CD4-positive, alpha-beta T cell treated with Interleukin-15 for 4 hours (primary cell): ENCODE data around the gene CCNT1.
"Not testable (repeated sequence)": the region's sequence is repeated elsewhere in the genome, so short reads cannot be mapped to it uniquely, and the experiment has no call there.

Source experiments
- DNase-seq: peaks from one replicate; pipeline ENCODE4 v3.0.0-alpha.2; 2020; ENCODE audit warnings: low spot score

The CCNT1 gene

GRCh38 chr12:48716493-48717251, at the start of gene CCNT1:
Gene CCNT1 (minus strand): TSS chr12:48716707. CDS start chr12:48716675, 32 bp downstream.
- peak; percentile 99 for DNase-seq

- DNase-seq = no peak
Measured at GRCh38 chr12:48765753-48766162, 49.3 kb upstream of the CCNT1 start.

- no peak for DNase-seq
Measured at GRCh38 chr12:48764521-48764920, 48.0 kb upstream of the CCNT1 start.

GRCh38 chr12:48758737-48759136, 42.2 kb upstream of the CCNT1 start:
- no peak for DNase-seq

- no peak for DNase-seq
Measured at GRCh38 chr12:48758186-48758585, 41.7 kb upstream of the CCNT1 start.

- no peak for DNase-seq
Measured at GRCh38 chr12:48750769-48751356, 34.4 kb upstream of the CCNT1 start.

- DNase-seq = no peak
Measured at GRCh38 chr12:48750215-48750614, 33.7 kb upstream of the CCNT1 start.

- no peak for DNase-seq
Measured at GRCh38 chr12:48744251-48745008, 27.9 kb upstream of the CCNT1 start.

- no peak for DNase-seq
Measured at GRCh38 chr12:48739618-48740269, 23.2 kb upstream of the CCNT1 start.

GRCh38 chr12:48736456-48736855, 19.9 kb upstream of the CCNT1 start:
- DNase-seq = no peak

- no peak for DNase-seq
Measured at GRCh38 chr12:48728807-48729206, 12.3 kb upstream of the CCNT1 start.

GRCh38 chr12:48720737-48721136, 4.2 kb upstream of the CCNT1 start:
- not testable (repeated sequence) for DNase-seq

GRCh38 chr12:48720171-48720570, 3.7 kb upstream of the CCNT1 start:
- DNase-seq = not testable (repeated sequence)

GRCh38 chr12:48719002-48719401, 2.5 kb upstream of the CCNT1 start:
- not testable (repeated sequence) for DNase-seq

- peak; percentile 0 for DNase-seq
Measured at GRCh38 chr12:48717252-48717695, 767 bp upstream of the CCNT1 start.

- DNase-seq = no peak
Measured at GRCh38 chr12:48716168-48716492, 377 bp downstream of the CCNT1 start.

- no peak for DNase-seq
Measured at GRCh38 chr12:48712209-48712608, 4.3 kb downstream of the CCNT1 start.

- not testable (repeated sequence) for DNase-seq
Measured at GRCh38 chr12:48698822-48699221, 17.7 kb downstream of the CCNT1 start.

- no peak for DNase-seq
Measured at GRCh38 chr12:48696626-48697025, 19.9 kb downstream of the CCNT1 start.

GRCh38 chr12:48695859-48696258, 20.6 kb downstream of the CCNT1 start:
- DNase-seq = no peak

- no peak for DNase-seq
Measured at GRCh38 chr12:48694038-48694437, 22.5 kb downstream of the CCNT1 start.

- DNase-seq = no peak
Measured at GRCh38 chr12:48693572-48693971, 22.9 kb downstream of the CCNT1 start.
